Mucosa of stomach (tissue), 1 donor: ENCODE data around the gene SLC25A44.
A peak's percentile ranks its signal among the peaks of the same experiment; 100 is the strongest.

Experiments used
- H3K27me3 ChIP-seq: one replicate; pipeline ENCODE4 v1.7.0; 2013; ENCODE audit warnings: mild to moderate bottlenecking, low read length; ENCODE audit not compliant: control insufficient read depth, insufficient read depth
- H3K36me3 ChIP-seq: one replicate; pipeline ENCODE4 v1.7.0; 2013; ENCODE audit warnings: low read length; ENCODE audit not compliant: control insufficient read depth, insufficient read depth
- H3K4me1 ChIP-seq: one replicate; pipeline ENCODE4 v1.7.0; 2013; ENCODE audit warnings: mild to moderate bottlenecking, low read length; ENCODE audit not compliant: control insufficient read depth, insufficient read depth
- H3K4me3 ChIP-seq: one replicate; pipeline ENCODE4 v1.7.0; 2013; ENCODE audit warnings: low read length
- H3K9ac ChIP-seq: one replicate; pipeline ENCODE4 v1.7.0; 2013; ENCODE audit warnings: mild to moderate bottlenecking, low read length, moderate library complexity
- H3K9me3 ChIP-seq: one replicate; pipeline ENCODE4 v1.7.0; 2013; ENCODE audit warnings: mild to moderate bottlenecking, low read length, moderate library complexity; ENCODE audit not compliant: control insufficient read depth
- donor health status: Pancreatic carcinoma.

SLC25A44 gene

DNA sequence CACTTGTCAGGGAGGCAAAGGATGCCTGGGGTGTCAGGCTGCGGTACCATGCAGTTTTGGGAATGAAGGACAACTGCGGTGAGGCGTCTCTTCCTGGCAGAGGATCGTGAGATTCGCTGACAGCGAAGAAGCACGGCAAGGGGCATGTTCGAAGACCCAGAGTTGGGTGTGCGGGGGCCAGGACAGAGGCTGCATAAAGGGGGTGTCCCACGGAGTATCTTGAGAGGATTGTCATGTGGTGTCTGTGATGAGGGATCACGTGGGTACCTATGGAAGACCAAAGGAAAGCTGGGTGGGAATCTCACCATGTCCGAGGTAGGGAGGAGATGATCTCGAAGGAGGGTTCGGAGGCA lies 372 bp downstream of the SLC25A44 start:
- Histone ChIP-seq H3K36me3 (no peaks in the 10 kb centered on the region), H3K4me1 (peaks cover 6% of the 10 kb centered on the region), H3K27me3 (no peaks in the 10 kb centered on the region), H3K4me3 (peak overlapping the region; percentile 95), H3K9ac (peak overlapping the region; percentile 65), H3K9me3 (no peaks in the 10 kb centered on the region)

DNA sequence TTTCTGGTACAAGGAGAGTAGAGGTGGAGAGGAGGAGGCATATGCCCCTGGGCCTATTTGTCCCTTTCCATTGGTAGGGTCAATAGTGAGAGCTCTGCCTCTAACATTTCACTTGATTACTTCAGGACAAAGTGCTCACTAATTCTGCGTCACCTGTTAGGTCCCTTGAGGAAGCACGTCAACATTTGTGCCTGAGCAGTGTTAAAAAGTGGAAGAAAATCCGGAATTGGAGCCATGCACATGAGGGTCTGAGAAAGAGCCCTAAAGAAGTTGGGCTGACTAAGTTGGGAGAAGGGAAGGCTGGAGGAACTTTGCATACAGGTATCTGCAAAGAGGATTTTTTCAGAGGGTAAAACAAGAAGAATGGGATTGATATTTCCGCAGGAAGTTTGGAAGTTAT lies 1.9 kb downstream of the SLC25A44 start:
- Histone ChIP-seq H3K4me1 (peaks cover 6% of the 10 kb centered on the region), H3K9ac (no peak overlapping the region), H3K9me3 (no peaks in the 10 kb centered on the region), H3K36me3 (no peaks in the 10 kb centered on the region), H3K4me3 (no peak overlapping the region), H3K27me3 (no peaks in the 10 kb centered on the region)

DNA sequence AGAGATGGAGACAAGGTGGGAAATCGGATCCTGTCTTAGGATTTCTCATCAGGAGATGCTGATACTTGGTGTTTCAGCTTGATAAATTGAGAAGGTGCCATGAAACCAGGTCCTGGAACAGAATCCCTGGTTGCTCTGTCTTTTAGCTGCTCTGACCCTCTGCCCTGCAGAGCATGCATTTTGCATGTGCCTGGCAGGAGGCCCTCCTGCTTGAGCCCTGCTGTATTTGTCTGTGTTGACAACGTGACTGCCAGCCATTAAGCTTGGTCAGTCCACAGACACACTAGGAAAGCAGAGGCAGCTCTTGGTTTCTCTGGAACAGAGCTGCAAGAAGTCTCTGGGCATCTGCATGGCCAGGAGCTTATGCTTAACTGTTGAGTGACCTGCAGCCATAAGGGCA lies 2.5 kb downstream of the SLC25A44 start:
- Histone ChIP-seq H3K9me3 (no peaks in the 10 kb centered on the region), H3K4me3 (no peak overlapping the region), H3K9ac (no peak overlapping the region), H3K36me3 (no peaks in the 10 kb centered on the region), H3K27me3 (no peaks in the 10 kb centered on the region), H3K4me1 (peaks cover 6% of the 10 kb centered on the region)

DNA sequence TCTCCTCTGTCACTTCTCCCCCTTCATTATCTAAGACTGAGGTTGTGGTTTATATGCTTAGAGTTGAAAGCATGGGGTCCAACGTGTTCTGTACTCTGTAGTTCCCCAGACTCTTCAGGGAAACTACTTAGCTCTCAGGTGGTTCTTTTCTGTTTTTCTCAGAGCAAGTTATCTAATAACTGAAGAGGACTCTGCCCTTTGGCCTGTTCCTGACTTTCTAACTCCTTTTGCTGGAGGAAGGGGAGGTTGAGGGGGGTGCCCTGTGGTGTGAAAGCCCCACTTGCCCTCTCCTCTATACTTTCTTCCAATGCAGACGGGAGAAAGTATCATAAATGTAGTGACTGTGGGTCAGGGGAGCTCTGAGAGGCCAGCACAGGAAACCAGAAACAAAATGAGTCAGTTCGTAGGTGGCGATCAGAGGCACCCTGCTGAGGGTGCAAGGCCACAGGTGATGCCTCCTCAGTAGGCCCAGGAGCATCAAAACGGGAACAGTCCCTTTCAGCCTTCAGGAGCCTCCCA lies 5.0 kb downstream of the SLC25A44 start:
- Histone ChIP-seq H3K27me3 (no peaks in the 10 kb centered on the region), H3K9me3 (no peaks in the 10 kb centered on the region), H3K36me3 (no peaks in the 10 kb centered on the region), H3K4me1 (peaks cover 6% of the 10 kb centered on the region), H3K9ac (no peak overlapping the region), H3K4me3 (no peak overlapping the region)

DNA sequence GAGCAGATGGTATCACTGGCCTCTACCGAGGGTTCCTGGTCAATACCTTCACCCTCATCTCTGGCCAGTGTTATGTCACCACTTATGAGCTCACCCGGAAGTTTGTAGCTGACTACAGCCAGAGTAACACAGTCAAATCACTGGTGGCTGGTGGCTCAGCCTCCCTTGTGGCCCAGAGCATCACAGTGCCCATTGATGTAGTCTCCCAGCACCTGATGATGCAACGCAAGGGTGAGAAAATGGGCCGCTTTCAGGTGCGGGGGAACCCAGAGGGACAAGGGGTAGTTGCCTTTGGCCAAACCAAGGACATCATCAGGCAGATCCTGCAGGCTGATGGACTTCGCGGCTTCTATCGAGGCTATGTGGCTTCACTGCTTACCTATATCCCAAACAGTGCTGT lies 6.1 kb downstream of the SLC25A44 start:
- no peak overlapping the region for H3K9ac ChIP-seq
- H3K27me3 ChIP-seq: no peaks in the 10 kb centered on the region
- no peaks in the 10 kb centered on the region for H3K9me3 ChIP-seq
- no peaks in the 10 kb centered on the region for H3K4me1 ChIP-seq
- H3K36me3 ChIP-seq: no peaks in the 10 kb centered on the region
- H3K4me3 ChIP-seq: no peak overlapping the region

DNA sequence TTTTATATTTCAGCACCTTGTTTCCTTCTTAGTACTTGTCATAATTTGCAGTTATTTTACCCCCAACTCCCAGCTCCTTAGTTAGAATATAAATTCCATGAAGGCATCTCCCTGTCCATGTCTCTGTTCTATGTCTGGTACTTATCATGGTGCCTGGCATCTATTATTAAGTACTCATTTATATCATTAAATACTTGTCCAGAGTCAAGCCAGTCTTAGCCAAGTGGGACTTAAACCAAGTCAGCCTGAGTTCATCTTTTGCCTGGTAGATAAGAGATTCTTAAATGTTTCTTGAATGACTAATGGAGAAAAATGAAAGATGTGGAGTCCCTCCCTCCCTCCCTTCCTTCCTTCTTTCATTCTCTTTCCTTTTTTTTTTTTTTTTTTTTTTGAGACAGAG lies 9.4 kb downstream of the SLC25A44 start:
- Histone ChIP-seq H3K9me3 (no peaks in the 10 kb centered on the region), H3K4me3 (no peak overlapping the region), H3K4me1 (no peaks in the 10 kb centered on the region), H3K27me3 (no peaks in the 10 kb centered on the region), H3K9ac (no peak overlapping the region), H3K36me3 (no peaks in the 10 kb centered on the region)

DNA sequence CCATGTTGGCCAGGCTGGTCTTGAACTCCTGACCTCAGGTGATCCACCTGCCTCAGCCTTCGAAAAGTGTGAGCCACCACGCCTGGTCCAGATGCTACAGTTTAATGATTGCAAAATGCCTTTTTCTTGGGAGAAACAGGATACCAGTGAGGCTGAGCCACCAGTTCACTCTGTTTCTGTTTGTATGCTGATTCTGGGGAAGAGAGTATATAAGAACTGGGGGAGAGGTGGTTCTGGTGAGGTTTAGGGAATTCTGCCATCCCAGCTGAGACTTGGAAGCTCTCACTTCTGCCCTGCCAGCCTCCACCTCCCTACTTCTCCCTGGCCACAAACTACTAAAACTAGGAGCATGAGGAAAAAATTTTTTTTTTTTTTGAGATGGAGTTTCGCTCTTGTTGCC lies 10.8 kb downstream of the SLC25A44 start:
- no peaks in the 10 kb centered on the region for H3K27me3 ChIP-seq
- H3K9me3 ChIP-seq: no peaks in the 10 kb centered on the region
- no peak overlapping the region for H3K9ac ChIP-seq
- H3K36me3 ChIP-seq: no peaks in the 10 kb centered on the region
- H3K4me1 ChIP-seq: no peaks in the 10 kb centered on the region
- no peak overlapping the region for H3K4me3 ChIP-seq

DNA sequence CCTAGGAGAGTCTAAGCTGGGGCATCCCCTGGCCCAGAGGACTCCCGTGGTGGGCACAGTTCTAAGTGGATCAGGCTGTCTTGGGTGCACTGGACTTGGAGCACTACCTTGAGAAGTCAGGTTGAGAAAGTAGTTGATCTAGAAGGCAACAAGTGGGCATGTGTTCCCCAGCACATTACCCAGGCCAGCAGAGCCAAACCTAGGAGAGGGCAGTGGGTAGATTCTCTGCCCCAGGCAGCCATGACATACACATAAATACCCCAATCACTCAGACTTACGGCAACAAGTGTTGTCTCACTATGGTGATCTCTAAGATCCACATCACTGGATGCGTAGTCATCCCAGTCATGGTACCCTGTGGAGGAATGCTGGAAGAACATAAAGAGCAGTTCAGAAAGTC lies 17.3 kb downstream of the SLC25A44 start:
- Histone ChIP-seq H3K27me3 (no peaks in the 10 kb centered on the region), H3K4me1 (peaks cover 18% of the 10 kb centered on the region), H3K36me3 (no peaks in the 10 kb centered on the region), H3K9me3 (no peaks in the 10 kb centered on the region), H3K4me3 (no peak overlapping the region), H3K9ac (no peak overlapping the region)

DNA sequence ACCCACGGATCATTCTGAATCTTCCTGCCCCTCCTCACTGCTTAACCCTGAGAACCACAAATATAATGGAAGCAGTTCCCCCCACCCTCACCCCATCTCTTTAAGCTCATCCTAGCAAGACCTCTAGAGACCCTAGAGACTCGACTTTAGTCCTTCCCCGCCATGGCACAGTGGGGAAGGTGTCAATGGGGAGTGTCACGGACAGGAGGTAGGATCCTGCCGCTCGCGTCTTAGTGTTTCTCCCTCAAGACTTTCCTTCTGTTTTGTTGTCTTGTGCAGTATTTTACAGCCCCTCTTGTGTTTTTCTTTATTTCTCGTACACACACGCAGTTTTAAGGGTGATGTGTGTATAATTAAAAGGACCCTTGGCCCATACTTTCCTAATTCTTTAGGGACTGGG lies 18.2 kb downstream of the SLC25A44 start:
- Histone ChIP-seq H3K27me3 (no peaks in the 10 kb centered on the region), H3K36me3 (no peaks in the 10 kb centered on the region), H3K4me3 (peak overlapping the region; percentile 95), H3K9ac (peak overlapping the region; percentile 86), H3K9me3 (no peaks in the 10 kb centered on the region), H3K4me1 (peaks cover 18% of the 10 kb centered on the region)

DNA sequence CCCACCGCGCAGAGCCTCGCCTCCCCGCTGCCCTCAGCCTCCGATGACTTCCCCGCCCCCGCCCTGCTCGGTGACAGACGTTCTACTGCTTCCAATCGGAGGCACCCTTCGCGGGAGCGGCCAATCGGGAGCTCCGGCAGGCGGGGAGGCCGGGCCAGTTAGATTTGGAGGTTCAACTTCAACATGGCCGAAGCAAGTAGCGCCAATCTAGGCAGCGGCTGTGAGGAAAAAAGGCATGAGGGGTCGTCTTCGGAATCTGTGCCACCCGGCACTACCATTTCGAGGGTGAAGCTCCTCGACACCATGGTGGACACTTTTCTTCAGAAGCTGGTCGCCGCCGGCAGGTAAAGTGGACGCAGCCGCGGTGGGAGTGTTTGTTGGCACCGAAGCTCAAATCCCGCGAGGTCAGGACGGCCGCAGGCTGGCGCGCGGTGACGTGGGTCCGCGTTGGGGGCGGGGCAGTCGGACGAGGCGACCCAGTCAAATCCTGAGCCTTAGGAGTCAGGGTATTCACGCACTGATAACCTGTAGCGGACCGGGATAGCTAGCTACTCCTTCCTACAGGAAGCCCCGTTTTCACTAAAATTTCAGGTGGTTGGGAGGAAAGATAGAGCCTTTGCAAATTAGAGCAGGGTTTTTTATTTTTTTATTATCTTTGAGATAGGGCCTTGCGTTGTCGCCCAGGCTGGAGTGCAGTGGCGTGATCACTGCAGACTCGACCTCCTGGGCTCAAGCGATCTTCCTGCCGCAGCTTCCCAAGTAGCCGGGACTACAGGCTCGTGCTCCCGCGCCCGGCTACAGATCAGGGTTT lies 19.1 kb downstream of the SLC25A44 start, which contains the start of gene PMF1:
Gene PMF1 (plus strand): TSS at position 175 of the 811 bp plus-strand sequence. CDS start 9 bp downstream, at position 184.
- Histone ChIP-seq H3K27me3 (no peaks in the 10 kb centered on the region), H3K36me3 (no peaks in the 10 kb centered on the region), H3K4me1 (peaks cover 18% of the 10 kb centered on the region), H3K9ac (peak within 1 kb of the TSS; percentile 86), H3K9me3 (no peaks in the 10 kb centered on the region), H3K4me3 (peak within 1 kb of the TSS; percentile 95)

DNA sequence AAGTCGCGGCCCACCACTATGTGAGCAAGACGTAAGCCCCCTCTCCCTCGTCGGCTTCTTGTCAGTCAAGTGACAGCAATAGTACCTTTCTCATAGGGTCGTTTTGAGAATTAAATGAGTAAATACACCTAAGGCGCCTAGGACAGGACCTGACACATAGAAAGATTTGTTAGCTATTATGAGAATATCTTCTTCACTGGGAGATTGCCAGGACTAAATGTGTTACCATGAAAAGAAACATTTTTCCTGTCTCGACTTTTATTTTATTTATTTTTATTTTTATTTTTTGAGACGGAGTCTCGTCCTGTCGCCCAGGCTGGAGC lies 19.7 kb downstream of the SLC25A44 start:
- Histone ChIP-seq H3K36me3 (no peaks in the 10 kb centered on the region), H3K9ac (peak overlapping the region; percentile 86), H3K4me3 (peak overlapping the region; percentile 95), H3K9me3 (no peaks in the 10 kb centered on the region), H3K27me3 (no peaks in the 10 kb centered on the region), H3K4me1 (peaks cover 18% of the 10 kb centered on the region)

DNA sequence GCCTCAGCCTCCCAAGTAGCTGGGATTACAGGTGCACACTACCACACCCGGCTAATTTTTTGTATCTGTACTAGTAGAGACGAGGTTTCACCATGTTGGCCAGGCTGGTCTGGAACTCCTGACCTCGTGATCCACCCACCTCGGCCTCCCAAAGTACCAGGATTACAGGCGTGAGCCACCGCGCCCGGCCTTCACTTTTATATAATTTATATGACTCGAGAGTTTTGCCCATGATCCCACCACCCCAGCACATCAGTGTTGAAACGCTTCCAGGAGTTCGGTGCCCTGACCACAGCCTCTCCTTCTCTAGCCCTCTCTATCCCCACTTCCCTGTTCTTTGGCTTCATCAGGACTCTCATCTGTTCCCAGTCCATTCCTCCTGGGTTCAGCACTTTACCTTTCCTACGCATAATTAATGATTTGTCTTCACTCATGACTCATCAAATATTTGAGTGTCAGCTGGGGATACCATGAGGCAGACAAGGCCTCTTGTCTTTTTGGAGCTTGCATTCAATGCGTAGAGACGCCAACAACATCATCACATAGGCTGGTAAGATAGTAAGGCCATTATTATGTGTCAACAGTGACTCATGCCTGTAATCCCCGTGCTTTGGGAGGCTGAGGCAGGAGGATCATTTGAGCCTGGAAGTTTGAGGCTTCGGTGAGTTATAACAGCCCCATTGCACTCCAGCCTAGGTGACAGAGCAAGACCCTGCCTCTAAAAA lies 20.3 kb downstream of the SLC25A44 start:
- Histone ChIP-seq H3K9me3 (no peaks in the 10 kb centered on the region), H3K4me1 (peaks cover 18% of the 10 kb centered on the region), H3K4me3 (no peak overlapping the region), H3K36me3 (no peaks in the 10 kb centered on the region), H3K27me3 (no peaks in the 10 kb centered on the region), H3K9ac (peak overlapping the region; percentile 86)
